Superior temporal gyrus (tissue), 1 donor: ENCODE data around the gene CBX5.
A peak's percentile ranks its signal among the peaks of the same experiment; 100 is the strongest.
"Not testable (repeated sequence)": the region's sequence is repeated elsewhere in the genome, so short reads cannot be mapped to it uniquely, and the experiment has no call there.

Experiments used
- DNase-seq: peaks from one replicate; pipeline ENCODE4 v3.0.0-alpha.2; 2016; ENCODE audit errors: extremely low spot score

CBX5 gene

DNA sequence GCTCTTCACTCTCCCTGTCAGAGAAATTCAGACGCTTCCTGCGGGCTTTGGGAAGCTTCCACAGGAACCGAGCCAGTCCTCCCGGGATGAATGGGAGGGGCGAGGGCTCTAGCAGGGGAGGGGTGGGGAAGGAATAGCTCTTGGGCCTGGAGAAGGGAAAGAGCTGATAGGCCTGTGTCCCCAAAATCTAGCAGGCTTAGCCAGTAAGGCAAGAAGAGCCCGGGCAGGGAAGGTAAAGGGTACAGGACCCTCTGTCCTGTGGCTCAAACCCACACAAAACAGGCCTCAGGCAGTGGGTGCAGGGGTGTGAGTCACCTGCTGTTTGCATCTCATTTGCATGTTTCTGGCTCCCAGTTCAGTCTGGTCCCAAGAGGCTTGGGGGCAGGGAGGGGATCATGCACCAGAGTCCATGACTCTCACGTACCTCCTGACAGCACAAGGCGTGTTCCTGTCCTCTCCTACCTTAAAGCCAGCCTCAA is 82.5 kb downstream of the CBX5 start:
- no peak for DNase-seq

DNA sequence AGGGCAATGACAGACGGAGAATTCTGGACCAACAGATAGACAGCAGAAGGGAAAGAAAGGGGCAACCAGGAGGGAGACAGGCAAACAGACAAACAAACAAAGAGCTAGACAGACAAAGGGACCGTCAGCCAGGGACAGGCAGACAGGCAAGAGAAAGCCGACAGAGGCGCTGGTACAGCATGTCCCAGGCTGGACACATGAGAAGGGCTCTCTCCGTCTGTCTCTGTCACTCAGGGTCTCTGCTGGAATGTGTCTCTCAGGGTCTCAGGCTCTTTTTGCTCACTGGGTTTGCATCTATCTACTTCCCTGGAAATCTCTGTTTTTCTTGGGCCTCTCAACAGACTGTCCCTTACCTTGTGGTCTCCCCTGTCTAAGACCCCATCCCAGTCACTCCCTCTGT is 82.9 kb downstream of the CBX5 start:
- no peak for DNase-seq

DNA sequence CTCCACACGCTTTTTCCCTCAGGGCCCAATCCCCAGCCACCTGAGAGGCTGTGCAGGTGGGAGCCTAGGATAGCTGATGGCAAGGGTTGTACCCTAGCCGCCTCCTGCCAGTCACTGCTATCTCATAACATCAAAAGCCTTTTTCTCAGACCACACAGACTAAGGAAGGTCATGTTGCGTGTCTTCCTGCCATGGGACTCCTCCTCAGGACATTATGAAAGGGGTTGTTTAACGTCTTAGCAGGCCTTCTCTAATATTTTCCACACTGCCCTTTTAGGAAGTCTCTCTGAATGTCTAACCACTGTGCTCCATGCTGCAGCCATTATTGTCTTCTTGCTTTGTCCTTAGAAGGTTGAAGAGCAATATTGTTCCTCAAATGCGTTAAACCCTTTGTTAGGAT is 83.5 kb downstream of the CBX5 start:
- DNase-seq = no peak

DNA sequence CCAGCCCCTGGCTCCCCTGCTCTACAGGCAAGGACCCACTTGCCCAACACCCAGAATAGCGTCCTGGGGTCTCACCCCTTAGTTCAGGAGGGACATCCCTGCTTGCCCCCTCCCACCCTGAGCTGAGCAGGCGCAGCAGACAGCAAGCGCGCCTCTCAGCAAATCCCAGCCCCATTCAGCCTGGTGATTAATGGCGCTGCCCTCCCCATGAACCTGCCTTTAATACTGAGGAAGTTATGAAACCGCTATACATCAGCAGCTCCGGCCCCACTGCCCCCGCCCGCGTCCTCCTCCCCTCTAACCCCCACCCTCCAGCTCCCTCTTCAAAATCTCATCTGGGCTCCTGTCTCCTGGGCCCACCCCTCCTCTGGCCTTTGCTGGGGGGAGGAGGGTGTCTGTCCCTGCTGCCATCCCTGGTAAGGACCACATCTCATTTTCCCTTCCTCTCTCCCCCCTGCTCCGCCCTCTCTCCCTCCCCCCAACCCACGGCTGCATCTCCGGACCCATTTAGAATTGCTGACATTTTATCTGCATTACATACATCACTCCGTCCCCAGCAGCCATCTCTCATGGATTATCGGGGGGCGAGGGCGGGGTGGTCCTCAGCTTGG is 84.1 kb downstream of the CBX5 start:
- no peak for DNase-seq

DNA sequence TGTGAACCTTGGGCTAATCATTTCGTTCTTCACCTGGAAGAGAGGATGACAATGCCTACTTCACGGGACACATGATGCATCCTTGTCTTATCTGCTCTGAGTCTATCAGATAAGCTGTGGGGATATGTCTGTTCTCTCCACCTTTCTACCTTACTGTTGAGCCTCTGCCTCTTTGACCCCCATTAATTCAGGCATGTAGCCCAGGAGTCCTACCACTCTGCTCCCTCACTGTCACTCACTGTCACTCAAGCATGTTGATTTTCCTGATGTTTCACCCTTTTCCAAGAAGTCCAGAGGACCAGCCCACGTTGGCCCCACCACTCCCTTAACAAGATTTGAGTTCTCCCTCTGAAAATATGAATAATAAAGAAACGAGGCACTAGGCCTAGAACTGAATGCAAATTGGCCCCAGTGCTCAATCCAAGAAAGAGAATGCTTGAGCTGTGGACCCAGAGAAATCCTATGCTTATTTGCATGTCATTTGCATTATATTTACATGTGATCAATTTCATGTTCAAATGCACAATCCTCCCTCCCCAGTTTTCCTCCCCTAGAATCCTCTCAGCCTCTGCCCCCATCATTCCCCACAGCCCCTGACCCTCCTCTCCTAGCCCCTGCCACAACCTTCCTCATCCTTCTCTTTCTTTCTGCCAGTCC is 84.7 kb downstream of the CBX5 start:
- no peak for DNase-seq

DNA sequence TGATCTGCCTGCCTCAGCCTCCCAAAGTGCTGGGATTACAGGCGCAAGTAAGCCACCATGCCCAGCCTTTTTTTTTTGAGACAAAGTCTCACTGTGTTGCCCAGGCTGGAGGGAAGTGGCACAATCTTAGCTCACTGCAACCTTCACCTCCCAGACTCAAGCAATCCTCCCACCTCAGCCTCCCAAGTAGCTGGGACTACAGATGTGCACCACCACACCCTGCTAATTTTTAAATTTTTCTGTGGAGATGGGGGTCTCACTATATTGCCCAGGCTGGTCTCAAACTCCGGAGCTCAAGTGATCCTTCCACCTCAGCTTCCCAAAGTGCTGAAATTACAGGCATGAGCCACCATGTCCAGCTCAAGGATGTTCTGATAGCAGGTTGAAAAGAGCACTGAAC is 85.3 kb downstream of the CBX5 start:
- DNase-seq = not testable (repeated sequence)

DNA sequence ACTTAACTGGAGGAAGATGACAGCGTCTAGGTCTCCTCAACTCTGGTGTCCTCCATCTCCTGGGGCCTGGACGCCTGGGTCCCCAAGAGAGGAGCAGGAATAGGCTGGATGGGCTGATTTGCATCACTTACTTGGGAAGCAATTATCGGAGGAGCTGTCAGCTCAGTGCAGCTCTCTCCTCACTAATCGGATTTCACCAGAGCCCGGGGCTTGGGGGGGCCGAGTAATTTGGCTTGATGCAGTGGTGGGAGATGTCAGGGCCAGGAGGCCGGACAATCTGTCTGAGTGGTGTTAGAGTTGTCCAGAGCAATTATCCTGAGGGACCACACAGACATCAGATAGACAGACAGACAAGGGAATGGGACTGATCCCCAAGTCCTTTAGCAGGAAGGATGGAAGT is 86.5 kb downstream of the CBX5 start:
- DNase-seq = no peak

DNA sequence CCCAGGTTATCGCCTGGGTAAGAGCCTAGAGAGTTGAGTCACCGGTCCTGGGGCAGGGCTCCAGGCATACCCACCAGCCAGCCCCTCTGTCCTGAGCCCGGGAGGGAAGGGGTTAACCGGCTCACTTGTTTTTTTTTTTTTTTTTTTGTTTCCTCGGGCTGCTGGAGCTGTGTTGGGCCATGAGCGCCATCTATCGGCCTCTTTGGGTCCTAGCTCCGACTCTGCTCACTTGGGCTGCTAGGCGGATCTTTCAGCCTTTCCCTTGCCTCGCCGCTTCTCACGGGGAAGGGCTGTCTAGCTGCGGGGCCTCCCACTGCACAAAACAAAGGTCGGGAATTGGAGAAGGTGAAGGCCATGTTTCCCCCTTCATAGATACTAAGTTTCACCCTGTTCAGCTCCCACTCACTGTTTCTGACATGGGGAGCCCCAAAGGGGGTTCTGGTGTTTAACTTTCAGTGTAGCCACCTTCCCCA is 88.3 kb downstream of the CBX5 start:
- DNase-seq = peak; percentile 90

DNA sequence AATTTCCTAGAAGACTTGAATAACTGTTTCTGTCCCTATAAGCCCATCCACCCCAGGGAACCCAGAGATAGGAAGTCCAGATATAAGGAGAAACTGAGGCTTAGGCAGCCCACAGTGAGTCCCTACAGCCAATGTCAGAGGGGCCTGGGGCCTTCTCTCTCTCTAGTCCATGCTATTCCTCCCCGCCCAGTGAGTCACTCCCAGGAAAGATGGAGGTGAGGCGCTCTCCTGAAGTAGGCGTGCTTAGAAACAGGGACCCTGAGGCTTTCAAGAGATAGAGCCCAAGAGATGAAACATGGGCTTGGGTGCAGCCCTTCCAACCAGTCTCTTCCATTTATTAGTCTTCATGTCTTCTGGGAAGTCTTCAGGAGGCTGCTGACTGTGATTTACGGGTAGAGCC is 88.8 kb downstream of the CBX5 start:
- no peak for DNase-seq

DNA sequence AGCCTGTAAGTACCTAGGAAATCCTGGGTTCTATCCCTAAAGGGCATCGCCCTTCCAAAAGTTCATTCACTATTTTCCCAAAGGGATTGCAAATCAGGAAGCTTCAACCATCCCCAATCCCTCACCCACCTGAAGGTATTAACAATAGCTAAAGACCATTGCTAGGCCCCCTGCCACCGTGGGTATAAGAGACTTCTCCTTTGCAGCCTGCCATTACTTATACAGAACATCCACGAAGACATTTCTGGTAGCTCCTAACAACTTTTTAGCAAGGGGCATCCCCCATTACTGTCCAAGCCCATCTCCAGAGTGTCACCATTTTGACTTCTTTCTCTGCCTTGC is 90.8 kb downstream of the CBX5 start:
- DNase-seq = no peak

DNA sequence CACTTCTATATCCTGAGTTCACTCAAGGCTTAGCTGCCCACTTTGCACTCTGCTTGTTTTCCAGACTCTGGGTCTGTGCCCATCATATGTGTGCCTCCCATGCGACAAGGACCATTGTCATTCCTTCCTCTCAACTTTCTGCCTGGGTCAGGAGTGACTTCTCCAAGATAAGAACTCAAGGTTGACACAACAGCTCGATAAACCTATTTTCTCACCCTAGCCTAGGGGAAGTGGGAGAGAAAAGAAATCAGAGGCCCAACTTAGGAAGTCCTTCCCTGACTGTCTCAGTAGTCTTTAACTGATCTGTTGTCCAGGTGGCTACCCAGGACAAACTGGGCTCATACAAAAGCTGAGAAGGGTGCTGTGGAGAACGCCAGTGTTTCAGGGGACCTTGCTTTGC is 92.8 kb downstream of the CBX5 start:
- no peak for DNase-seq

DNA sequence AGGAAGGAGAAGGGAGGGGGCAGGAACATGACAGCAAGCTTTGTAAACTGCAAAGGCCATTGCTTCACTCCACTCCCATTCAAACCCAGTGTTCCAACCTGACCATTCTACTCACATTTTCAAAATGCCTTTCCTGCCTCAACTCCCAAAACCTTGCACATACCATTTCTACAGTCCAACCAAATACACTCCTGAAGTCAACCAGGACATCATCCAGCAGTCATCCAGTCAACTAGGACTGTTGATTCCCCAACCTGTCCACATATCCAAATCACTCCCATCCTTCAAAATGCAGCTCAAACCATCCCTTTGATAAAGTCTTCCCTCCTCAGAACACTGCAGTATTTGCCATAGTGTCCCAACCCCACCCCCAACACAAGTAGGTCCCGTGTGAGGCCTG is 94.0 kb downstream of the CBX5 start:
- no peak for DNase-seq

DNA sequence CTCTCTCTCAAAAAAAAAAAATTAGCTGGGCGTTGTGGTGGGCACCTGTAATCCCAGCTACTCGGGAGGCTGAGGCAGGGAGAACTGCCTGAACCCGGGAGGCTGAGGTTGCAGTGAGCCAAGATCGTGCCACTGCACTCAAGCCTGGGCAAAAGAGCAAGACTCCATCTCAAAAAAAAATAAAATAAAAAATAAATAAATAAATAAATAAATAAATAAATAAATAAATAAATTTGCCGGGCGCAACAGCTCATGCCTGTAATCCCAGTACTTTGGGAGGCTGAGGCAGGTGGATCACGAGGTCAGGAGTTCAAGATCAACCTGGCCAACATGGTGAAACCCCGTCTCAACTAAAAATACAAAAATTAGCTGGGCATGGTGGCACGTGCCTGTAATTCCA is 94.6 kb downstream of the CBX5 start:
- DNase-seq = not testable (repeated sequence)

DNA sequence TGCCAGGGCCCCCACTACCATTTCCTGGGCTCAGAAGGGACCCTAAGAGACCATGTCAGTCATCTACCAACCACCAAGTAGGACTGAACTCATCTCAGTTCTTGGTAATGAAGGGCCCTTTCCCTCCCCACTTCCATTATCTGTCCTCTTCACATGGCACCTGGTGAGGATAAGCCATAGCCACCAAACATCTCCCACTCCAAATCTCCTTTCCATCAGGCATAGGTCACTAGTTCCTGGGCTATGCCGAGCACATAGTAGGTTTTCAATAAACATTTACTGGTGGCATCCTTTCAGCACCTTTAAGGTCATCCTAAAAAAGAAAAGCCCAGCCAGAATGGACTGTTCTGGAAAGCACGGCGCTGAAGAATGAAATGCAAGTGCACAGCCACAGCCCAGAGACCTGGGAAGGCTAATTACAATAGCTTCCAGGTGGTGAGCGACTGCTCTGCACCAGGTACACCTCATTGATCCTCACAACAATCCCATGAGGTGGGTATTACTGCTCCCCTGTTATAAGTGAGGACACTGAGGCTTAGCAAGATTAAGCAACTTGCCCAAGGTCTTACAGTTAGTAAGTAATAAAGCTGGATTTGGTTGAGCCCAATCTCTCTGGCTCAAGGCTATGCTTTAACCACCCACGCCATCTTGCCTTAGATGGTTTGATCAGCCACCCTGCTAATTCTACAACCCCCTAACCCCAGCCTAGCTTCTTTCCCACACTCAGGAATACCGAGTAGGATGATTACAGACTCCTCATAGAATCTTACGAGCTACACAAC is 95.7 kb downstream of the CBX5 start:
- DNase-seq = no peak

DNA sequence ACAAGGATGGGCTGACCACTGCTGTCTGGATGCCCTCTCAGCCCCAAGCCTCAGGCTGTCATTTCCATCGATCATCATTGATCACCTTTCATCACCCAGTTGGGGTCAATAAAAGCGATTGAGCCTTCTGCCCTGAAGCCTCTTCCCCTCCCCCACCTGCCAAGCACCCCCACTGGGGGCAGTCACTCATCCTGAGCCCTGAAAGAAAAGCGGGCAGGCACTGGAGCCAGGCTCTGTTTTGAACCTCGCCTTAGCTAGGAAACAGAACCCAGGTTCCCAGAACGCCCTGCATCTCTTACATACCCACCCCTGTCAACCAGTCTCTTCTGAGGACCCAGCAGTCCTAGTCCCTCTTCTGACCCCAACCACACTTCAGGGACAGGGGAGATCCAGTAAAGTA is 96.9 kb downstream of the CBX5 start:
- no peak for DNase-seq

DNA sequence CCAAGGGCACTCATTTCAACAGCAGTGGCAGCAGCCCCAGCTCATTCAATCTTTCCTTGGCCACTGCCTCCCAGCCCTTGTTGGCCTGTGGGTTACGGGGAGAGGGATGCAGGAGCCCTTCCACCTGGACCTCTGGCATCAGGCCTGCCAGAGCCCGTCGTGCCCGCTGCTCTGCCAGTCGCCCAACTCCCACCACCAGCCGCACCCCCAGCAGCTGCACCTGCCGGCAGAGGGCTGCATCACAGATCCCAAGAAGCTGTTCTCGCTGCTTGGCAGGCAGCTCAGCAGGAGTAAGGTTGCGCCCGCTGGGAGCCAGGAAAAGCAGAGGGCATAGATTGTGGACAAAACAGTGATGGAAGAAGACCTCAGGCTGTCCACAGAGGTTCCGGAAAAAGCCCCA is 97.8 kb downstream of the CBX5 start:
- DNase-seq = no peak
